Lung (tissue), 12 donors: ENCODE measurements around the gene MFSD2B. TPM values are rescaled to one million over a fixed set of nuclear protein-coding genes. Genes with fewer than 3 reads are reported as not detected.
A peak's percentile ranks its signal among the peaks of the same experiment; 100 is the strongest.

Experiments used
- ATAC-seq: fragments of 200-7000 bp; cut with Tn5 transposase; one replicate; pipeline ENCODE4 v1.9.1; 2020; ENCODE audit warnings: moderate number of reproducible peaks; ENCODE audit not compliant: insufficient read depth, low FRiP score
- DNase-seq, 3 donors: peaks; one replicate each; pipeline ENCODE4 v3.0.0-alpha.2; 2013 to 2017
- H3K27ac ChIP-seq, 2 donors: one replicate each; pipeline ENCODE4 v1.5.1; 2013; ENCODE audit warnings: mild to moderate bottlenecking in 2 of 2, moderate library complexity in 2 of 2, control low read depth in 1 of 2, inconsistent platforms in 1 of 2, low read depth in 1 of 2, low read length in 1 of 2
- H3K27me3 ChIP-seq, 3 donors: one replicate each; pipeline ENCODE4 v1.5.1; 2013; ENCODE audit warnings: low read length in 2 of 3; ENCODE audit not compliant: control insufficient read depth in 3 of 3, insufficient read depth in 3 of 3
- H3K36me3 ChIP-seq, 4 donors: one replicate each; pipeline ENCODE4 v1.5.1; 2013; ENCODE audit warnings: low read length in 4 of 4, mild to moderate bottlenecking in 1 of 4, moderate library complexity in 1 of 4; ENCODE audit not compliant: control insufficient read depth in 4 of 4, insufficient read depth in 4 of 4
- H3K4me1 ChIP-seq, 5 donors: one replicate each; pipeline ENCODE4 v1.5.1; 2013; ENCODE audit warnings: low read length in 5 of 5, mild to moderate bottlenecking in 2 of 5, moderate library complexity in 1 of 5; ENCODE audit not compliant: control insufficient read depth in 5 of 5, insufficient read depth in 5 of 5
- H3K4me3 ChIP-seq: one replicate; pipeline ENCODE4 v1.5.1; 2013; ENCODE audit warnings: mild to moderate bottlenecking, control low read depth, moderate library complexity
- H3K9ac ChIP-seq, 2 donors: one replicate each; pipeline ENCODE4 v1.5.1; 2013; ENCODE audit warnings: low read length in 2 of 2, control low read depth in 1 of 2; ENCODE audit not compliant: insufficient read depth in 1 of 2
- H3K9me3 ChIP-seq, 4 donors: one replicate each; pipeline ENCODE4 v1.5.1; 2013; ENCODE audit warnings: low read length in 3 of 4, mild to moderate bottlenecking in 1 of 4, moderate library complexity in 1 of 4; ENCODE audit not compliant: control insufficient read depth in 4 of 4, insufficient read depth in 3 of 4
- CTCF ChIP-seq: IDR thresholded peaks from 2 replicates; pipeline ENCODE4 v1.5.1; 2012; ENCODE audit warnings: mild to moderate bottlenecking; ENCODE audit errors: control extremely low read depth, extremely low read depth
- WGBS, 2 donors: extraction: QIAGEN DNeasy Blood & Tissue Kit; methylation state at CpG; one replicate each; pipeline ENCODE4 v1.1.7; 2013; 5-methylcytosine and 5-hydroxymethylcytosine counted together
- polyA plus RNA-seq, 2 donors: library from polyadenylated mRNA; stranded (reverse); fragments of 200-250 nt; gene quantifications; one replicate each; pipeline ENCODE4 v1.2.1, GENCODE V29; 2013
- total RNA-seq, 2 donors: library from RNA; depleted of rRNA in 1 of 2; stranded (reverse); fragments of >200 nt in 1 of 2; gene quantifications; one replicate each; pipeline ENCODE4 v1.2.1, GENCODE V29; 2014 to 2021
- donor health status: control.
- donor health status: control.
- donor health status: Bipolar disorder and iron deficiency.
- donor health status: healthy.
- donor health status: DM: yes; HTN: yes; CAD: no.

MFSD2B gene
- total and polyA plus RNA-seq, 4 donors: 0.18 to 2.3 (median 0.74) TPM

- no peak for TF ChIP-seq CTCF
- Histone ChIP-seq H3K9ac (no peak overlapping the region), H3K27ac (no peak overlapping the region), H3K4me1 (peaks cover 0 to 20% (median 4%) of the 10 kb centered on the region in 5 donors), H3K27me3 (no peaks in the 10 kb centered on the region), H3K9me3 (no peaks in the 10 kb centered on the region), H3K36me3 (no peaks in the 10 kb centered on the region), H3K4me3 (no peak overlapping the region)
- DNase-seq (no peak), ATAC-seq (no peak)
- WGBS, 2 donors: 84 to 89% methylated on average over 11 of the region's 11 CpGs
These were observed 35.9 kb downstream of the MFSD2B start for GRCh38 chr2:24045511-24046508.

GRCh38 chr2:24046599-24046929 is 36.7 kb downstream of the MFSD2B start:
- H3K27ac ChIP-seq: peak overlapping the region in 1 of 2 donors; percentile 13
- ATAC-seq: no peak

GRCh38 chr2:24046930-24047702 is 37.2 kb downstream of the MFSD2B start, which contains the start of gene WDCP:
Gene WDCP, minus strand, starts transcription at chr2:24047391. Its CDS starts 7,897 bp downstream, at chr2:24039494.
- Histone ChIP-seq H3K4me3 (peak within 1 kb of the TSS; percentile 63), H3K9ac (peak within 1 kb of the TSS; percentile 53 to 71), H3K27ac (peak within 1 kb of the TSS; percentile 13 to 62), H3K36me3 (no peaks in the 10 kb centered on the region), H3K27me3 (no peaks in the 10 kb centered on the region), H3K9me3 (no peaks in the 10 kb centered on the region), H3K4me1 (peaks cover 0 to 22% (median 4%) of the 10 kb centered on the region in 5 donors)
- TF ChIP-seq CTCF: no peak
- DNase-seq: peak; percentile 97 to 99 (median 98)
- ATAC-seq: peak; percentile 94
- WGBS, 2 donors: 0% methylated on average over 38 of the region's 38 CpGs

More at GRCh38 chr2:24046599-24046929, 36.7 kb downstream of the MFSD2B start:
- H3K4me1 ChIP-seq: peaks cover 0 to 22% (median 4%) of the 10 kb centered on the region in 5 donors
- H3K36me3 ChIP-seq: no peaks in the 10 kb centered on the region
- no peak for TF ChIP-seq CTCF
- H3K27me3 ChIP-seq: no peaks in the 10 kb centered on the region
- 3 to 7% methylated on average over 2 of the region's 2 CpGs for WGBS, 2 donors
- H3K9me3 ChIP-seq: no peaks in the 10 kb centered on the region
- H3K4me3 ChIP-seq: no peak overlapping the region
- no peak for DNase-seq
- peak overlapping the region; percentile 53 to 71 for H3K9ac ChIP-seq
